BJ (cell line): ENCODE results near the gene TAX1BP1. TPM values are rescaled to one million over a fixed set of nuclear protein-coding genes. Genes with fewer than 3 reads are reported as not detected.

Experiments used
- CTCF ChIA-PET: fragments of 350-600 bp; formaldehyde crosslinking; extraction: SDS; loops from one replicate; lab custom pipeline; 2021; ENCODE audit warnings: antibody characterized with exemption, inconsistent platforms; lab: Yijun Ruan, JAX
- POLR2A ChIA-PET: fragments of 300-600 bp; sonication (Branson Sonifier 250); formaldehyde crosslinking; extraction: SDS; loops from one replicate; lab custom pipeline; 2021; ENCODE audit warnings: antibody characterized with exemption; lab: Charles Lee
- DNase-seq: peaks from one replicate; pipeline ENCODE4 v3.0.0-alpha.2; 2011; ENCODE audit warnings: low read depth
- H3K27me3 ChIP-seq: 2 replicates; pipeline ENCODE4 v1.6.0; 2011; ENCODE audit warnings: low read length; ENCODE audit not compliant: control insufficient read depth, insufficient read depth
- H3K36me3 ChIP-seq: 2 replicates; pipeline ENCODE4 v1.5.1; 2011; ENCODE audit warnings: low read length; ENCODE audit not compliant: control insufficient read depth, insufficient read depth
- H3K4me3 ChIP-seq: 2 replicates; pipeline ENCODE4 v1.5.1; 2011; ENCODE audit warnings: low read depth, mild to moderate bottlenecking, control low read depth, low read length
- CTCF ChIP-seq: IDR thresholded peaks from 2 replicates; pipeline ENCODE4 v1.5.1; 2011; ENCODE audit warnings: low read depth, mild to moderate bottlenecking, control low read depth, inconsistent platforms, low read length, moderate library complexity; ENCODE audit not compliant: insufficient read depth
- polyA plus RNA-seq: library from polyadenylated mRNA; depleted of rRNA; stranded (reverse); fragments of >200 nt; gene quantifications from 2 replicates; pipeline ENCODE4 v1.2.3, GENCODE V29; 2011

TAX1BP1 gene
- polyA plus RNA-seq, 1 experiment = 93.6 TPM

GRCh38 chr7:27822245-27822644, 82.3 kb downstream of the TAX1BP1 start:
- POLR2A ChIA-PET = no interaction called here
- CTCF ChIA-PET = interaction anchor here (1.2 kb wide), 1 partner anchor 10 kb away, joined by 3 read pairs; no protein-coding TSS in a partner anchor
- no peaks in the 10 kb centered on the region for H3K27me3 ChIP-seq
- no peak for TF ChIP-seq CTCF
- no peak overlapping the region for H3K4me3 ChIP-seq
- no peaks in the 10 kb centered on the region; the same call in 1 of the 2 replicates for H3K36me3 ChIP-seq
- DNase-seq = no peak

- ChIA-PET POLR2A (no interaction called here), CTCF (interaction anchor here (0.7 to 0.9 kb wide), 2 partner anchors 8 to 194 kb away, joined by 3 read pairs; no protein-coding TSS in a partner anchor)
- no peaks in the 10 kb centered on the region; the same call in 1 of the 2 replicates for H3K36me3 ChIP-seq
Observed at GRCh38 chr7:27825891-27826290, 85.9 kb downstream of the TAX1BP1 start.

GRCh38 chr7:27826357-27826756, 86.4 kb downstream of the TAX1BP1 start:
- ChIA-PET CTCF (interaction anchor here (0.9 kb wide), 1 partner anchor 194 kb away, joined by 3 read pairs; no protein-coding TSS in a partner anchor), POLR2A (no interaction called here)
- TF ChIP-seq CTCF = no peak
- H3K4me3 ChIP-seq = no peak overlapping the region
- no peak for DNase-seq
- no peaks in the 10 kb centered on the region; the same call in 1 of the 2 replicates for H3K36me3 ChIP-seq
- H3K27me3 ChIP-seq = no peaks in the 10 kb centered on the region

More at GRCh38 chr7:27825891-27826290, 85.9 kb downstream of the TAX1BP1 start:
- Histone ChIP-seq H3K27me3 (no peaks in the 10 kb centered on the region), H3K4me3 (no peak overlapping the region)
- DNase-seq = no peak
- no peak for TF ChIP-seq CTCF

GRCh38 chr7:27834179-27834921, 94.4 kb downstream of the TAX1BP1 start:
- Histone ChIP-seq H3K4me3 (no peak overlapping the region), H3K36me3 (peaks cover 11% of the 10 kb centered on the region), H3K27me3 (no peaks in the 10 kb centered on the region)
- no peak for TF ChIP-seq CTCF
- ChIA-PET POLR2A (no interaction called here), CTCF (no interaction called here)
- no peak for DNase-seq

GRCh38 chr7:27835376-27835775, 95.4 kb downstream of the TAX1BP1 start:
- ChIA-PET POLR2A (interaction anchor here (0.6 kb wide), 1 partner anchor 10 kb away, joined by 11 read pairs; no protein-coding TSS in a partner anchor), CTCF (interaction anchor here (0.6 to 1.0 kb wide), 2 partner anchors 15 to 82 kb away, joined by 3 to 4 read pairs; no protein-coding TSS in a partner anchor)
- no peak overlapping the region for H3K4me3 ChIP-seq
- no peak for TF ChIP-seq CTCF
- H3K36me3 ChIP-seq = peaks cover 13% of the 10 kb centered on the region
- DNase-seq = no peak
- H3K27me3 ChIP-seq = no peaks in the 10 kb centered on the region
